Renal cortical epithelial cell (primary cell): Measurements from ENCODE around the gene SCFD1. TPM values are rescaled to one million over a fixed set of nuclear protein-coding genes. Genes with fewer than 3 reads are reported as not detected.
"Not testable (repeated sequence)": the region's sequence is repeated elsewhere in the genome, so short reads cannot be mapped to it uniquely, and the experiment has no call there.

ENCODE experiments used
- DNase-seq: peaks from one replicate; pipeline ENCODE4 v3.0.0-alpha.2; 2011; ENCODE audit warnings: low read depth
- total RNA-seq: library from RNA; depleted of rRNA; stranded (reverse); fragments of >200 nt; gene quantifications from 2 replicates; pipeline ENCODE4 v1.2.3, GENCODE V29; 2014

SCFD1 gene
- total RNA-seq, 1 donor from 2014 or later, result 130 TPM

DNA sequence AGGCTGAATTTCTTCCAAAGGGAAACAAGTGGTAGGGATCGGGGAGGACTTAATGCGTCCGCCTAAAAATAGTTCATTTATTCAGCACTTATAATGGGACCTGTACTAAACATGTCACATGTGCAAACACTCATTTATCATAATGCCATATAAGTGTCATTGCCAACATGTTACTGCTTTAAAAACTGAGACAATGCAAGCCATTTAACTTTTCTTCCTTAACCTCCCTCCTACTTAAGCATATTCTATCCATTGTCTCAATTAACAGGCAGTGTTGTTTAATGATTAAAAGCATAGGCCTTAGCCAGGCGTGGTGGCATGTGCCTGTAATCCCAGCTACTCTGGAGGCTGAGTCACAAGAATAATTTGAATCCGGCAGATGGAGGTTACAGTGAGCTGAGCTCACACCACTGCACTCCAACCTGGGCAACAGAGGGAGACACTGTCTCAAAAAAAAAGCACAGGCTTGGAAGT, 13.5 kb upstream of the SCFD1 start:
- peak; percentile 92 for DNase-seq

DNA sequence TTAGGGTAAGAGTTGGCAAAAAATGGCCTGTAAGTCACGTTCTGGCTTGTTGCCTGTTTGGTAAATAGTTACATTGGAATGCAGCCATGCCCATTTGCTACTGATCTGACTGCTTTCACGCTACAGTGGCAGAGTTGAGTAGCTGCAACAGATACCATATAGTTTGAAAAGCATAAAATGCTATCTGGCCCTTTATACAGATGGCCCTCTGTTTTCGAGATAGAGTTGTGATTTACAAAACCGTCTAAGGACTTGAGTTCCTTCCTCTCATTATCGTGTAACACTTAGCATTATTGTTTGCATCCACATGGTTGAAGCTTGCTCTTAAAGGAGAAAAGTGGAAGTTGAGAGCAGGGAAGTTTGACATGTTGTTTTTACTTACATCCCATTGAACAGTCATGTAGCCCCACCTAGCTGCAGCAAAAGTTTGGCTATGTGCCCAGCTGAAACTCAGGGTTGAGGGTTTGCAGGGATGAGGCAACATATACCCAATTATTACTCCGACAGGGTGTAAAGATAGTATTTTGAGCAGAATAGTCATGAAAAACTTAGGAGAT, 11.3 kb upstream of the SCFD1 start:
- peak; percentile 66 for DNase-seq

DNA sequence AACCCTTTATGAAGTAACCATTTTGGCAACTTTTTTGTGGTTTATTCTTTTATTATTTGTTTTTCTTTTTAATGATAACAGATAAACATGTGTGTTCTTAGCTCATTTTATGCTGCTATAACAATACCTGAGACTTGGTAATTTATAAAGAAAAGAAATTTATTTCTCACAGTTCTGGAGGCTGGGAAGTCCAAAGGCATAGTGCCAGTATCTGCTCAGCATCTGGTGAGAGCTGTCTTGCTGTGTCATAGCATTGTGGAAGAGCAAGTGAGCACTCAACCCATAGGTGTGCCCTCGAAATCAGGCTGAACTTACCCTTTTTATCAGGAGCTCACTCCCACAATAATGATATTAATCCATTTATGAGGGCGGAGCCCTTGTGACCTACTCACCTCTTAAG, 8.0 kb upstream of the SCFD1 start:
- DNase-seq, result no peak

DNA sequence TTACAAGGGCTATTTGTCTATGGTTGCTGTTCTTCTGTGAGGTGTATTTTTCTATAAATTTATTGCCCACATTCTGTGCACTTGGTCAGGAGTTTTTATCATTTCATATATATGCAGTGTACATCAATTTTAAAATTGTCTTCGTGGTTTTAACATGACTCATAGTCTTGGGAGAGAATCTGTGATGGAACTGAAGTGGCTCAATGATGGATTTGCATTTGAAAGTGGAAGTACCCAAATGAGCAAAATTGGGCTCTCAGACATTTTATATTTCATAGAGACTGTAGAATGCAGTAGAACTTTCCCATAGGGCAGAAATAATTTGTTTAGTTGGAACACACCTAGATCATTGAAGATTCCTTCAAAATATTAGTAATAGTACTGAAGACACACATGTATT, 1.9 kb upstream of the SCFD1 start:
- DNase-seq, result peak; percentile 23

DNA sequence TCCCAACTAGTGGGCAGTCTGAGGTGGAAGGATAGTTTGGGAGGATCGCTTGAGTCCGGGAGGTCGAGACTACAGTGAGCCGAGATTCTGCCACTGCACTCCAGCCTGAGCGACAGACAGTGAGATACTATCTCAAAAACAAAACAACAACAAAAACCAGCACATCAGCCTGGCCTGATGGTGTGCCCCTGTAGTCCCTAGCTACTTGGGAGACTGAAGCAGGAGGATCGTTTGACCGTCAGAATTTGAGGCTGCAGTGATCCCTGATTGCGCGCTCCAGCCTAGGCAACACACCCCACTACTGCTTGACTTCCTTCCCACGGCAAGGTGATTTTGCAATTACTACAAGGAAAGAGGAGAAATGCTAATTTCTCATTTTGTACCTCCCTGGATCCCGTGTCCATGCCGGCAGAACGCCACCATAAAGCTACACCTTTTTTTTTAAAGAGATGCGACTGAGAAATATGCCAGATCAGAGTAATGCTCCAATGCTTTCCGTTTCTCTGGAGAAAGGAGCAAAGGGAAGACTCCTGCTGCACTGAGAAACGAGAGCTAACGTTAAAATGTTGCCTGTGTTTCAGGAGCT, 672 bp upstream of the SCFD1 start:
- no peak for DNase-seq

DNA sequence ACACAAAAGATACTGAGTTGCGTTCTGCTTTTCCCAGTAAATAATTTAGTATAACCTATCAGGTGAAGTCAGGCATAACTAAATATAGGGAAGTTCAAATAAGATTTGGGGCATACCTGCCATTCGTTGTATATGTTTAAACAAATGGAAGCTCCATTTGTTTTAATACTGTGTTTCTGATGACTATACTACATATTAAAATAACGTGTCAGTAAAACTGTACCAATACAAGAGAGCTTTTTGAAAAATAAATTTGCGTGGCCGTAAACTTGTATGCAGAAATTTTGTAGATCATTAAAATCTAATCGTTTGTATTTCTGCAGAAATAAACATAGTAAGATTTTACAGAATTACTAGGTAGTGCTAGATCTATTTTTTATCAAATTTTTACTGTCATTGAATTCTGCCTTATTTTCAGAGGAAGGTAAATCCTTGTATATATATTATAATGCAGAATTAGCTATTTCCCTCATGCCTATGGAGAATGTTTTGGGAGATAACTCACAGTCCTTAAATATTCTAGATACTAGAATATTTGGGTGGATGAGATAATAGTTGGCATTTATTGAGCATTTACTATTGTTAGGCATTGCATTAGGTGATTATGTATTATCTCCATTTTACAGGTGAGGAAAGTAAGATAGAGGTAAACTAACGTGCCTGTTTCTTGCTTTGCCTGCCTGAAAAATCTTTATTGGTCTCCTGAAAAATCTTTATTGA, 1.5 kb downstream of the SCFD1 start:
- DNase-seq, result no peak

DNA sequence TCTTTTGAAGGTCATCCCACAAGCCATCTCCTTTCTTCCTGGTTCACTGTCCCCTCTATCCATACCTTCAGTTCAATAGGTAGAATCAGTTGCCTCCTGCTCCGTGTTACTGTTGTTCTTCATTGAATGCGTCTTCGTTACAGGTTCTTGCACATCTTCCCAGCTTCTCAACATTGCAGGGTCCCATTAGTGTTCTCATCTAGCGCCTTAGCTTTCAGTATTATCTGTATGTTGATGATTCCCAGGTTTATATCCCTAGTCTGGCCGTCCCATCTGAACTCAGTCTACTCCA, 2.0 kb downstream of the SCFD1 start:
- DNase-seq, result no peak

DNA sequence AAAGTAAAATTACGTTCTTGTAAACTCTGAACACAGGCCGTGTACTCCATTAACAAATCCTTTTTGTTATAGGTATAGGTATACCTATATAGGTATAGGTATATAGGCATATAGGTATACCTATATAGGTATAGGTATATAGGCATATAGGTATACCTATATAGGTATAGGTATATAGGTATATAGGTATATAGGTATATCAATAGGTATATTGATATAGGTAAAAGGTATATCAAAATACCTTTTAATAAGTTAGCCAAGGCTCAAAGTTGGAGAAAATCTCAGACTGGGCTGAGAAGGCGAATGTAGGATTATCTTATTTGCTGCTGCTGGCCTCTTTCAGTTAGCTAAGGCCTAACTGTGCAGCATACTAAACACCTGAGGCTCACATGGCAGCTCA, 3.4 kb downstream of the SCFD1 start:
- DNase-seq, result no peak

DNA sequence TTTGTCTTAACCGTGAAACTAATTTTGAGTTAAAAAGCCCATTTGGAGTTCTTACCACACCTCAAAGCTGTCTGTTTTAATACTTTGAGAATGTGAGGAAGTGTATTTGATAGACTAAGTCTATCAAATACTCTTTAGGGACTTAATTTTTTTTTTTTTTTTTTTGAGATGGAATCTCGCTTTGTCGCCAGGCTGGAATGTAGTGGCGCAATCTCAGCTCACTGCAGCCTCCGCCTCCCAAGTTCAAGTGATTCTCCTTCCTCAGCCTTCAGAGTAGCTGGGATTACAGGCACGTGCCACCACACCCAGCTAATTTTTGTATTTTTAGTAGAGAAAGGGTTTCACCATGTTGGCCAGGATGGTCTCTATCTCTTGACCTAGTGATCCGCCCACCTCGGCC, 7.3 kb downstream of the SCFD1 start:
- DNase-seq, result peak; percentile 23

DNA sequence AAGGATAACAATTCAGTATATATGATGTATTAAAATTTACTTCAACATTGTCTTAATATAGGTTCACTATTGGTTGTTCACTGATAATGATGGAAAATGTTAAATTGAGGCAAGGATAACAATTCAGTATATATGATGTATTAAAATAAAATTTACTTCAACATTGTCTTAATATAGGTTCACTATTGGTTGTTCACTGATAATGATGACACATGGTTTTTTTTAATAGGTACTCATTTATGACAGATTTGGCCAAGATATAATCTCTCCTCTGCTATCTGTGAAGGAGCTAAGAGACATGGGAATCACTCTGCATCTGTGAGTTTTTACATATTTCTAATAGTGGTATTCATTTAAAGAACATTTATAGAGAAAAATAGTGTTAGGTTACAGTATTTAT, 8.1 kb downstream of the SCFD1 start:
- no peak for DNase-seq

DNA sequence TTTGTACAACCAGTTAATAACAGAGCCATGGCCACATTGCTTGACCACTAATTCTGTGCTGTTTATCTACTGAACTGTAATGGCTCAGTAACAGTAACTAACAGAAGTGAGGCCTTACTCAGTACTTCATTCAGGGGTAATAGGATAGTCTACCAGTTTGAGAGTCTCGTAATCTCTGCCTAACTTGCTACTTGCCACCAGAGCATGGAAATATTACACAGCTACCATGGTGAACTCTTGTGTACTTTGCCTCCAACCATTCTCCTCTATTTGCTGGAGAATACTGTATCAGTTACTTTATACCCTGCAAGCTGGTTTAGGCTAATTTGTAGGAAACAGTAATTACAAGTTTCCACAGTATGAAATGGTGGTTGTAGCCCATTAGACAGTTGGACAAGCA, 10.6 kb downstream of the SCFD1 start:
- no peak for DNase-seq

DNA sequence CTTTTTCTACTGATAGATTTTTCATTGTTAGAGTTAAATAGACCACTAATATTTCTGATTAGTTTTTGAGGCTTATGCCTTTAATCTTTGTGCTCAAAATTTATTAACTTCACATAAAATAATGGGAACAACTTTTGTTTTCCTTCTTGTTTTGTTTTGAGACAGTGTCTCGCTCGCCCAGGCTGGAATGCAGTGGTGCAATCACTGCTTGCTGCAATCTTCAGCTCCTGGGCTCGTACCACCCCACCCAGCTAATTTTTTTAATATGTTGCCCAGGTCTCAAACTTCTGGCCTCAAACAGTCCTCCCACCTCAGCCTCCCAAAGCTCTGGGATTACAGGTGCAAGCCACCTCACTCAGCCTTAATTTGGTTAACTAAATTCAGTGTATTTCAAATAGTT, 16.8 kb downstream of the SCFD1 start:
- no peak for DNase-seq

DNA sequence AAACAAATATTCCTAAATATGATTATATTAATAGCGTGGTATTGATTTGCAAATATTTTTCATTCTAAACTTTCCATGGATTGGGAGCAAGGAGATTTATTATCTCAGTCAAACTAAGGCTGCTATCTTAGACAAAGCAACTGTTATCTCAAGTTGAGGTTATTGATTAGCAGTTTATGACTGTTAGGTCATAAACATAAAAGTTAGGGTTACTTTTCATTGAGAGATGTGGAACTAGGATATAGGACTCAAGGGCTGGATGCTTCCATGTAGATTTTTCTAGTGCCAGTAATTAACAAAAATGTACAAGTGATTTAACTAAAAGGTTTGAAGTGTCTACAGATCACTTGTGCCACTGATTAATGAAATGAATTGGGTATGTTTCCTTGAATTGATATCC, 19.1 kb downstream of the SCFD1 start:
- DNase-seq, result no peak

DNA sequence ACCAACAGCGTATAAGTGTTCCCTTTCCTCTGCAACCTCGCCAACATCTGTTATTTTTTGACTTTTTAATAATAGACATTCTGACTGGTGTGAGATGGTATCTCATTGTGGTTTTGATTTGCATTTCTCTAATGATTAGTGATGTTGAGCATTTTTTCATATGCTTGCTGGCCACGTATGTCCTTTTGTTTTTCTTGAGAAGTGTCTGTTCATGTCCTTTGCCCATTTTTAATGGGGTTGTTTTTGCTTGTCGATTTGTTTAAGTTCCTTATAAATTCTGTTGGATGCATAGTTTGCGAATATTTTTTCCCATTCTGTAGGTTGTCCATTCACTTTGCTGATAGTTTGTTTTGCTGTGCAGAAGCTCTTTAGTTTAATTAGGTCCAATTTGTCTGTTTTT, 22.3 kb downstream of the SCFD1 start:
- DNase-seq, result not testable (repeated sequence)

DNA sequence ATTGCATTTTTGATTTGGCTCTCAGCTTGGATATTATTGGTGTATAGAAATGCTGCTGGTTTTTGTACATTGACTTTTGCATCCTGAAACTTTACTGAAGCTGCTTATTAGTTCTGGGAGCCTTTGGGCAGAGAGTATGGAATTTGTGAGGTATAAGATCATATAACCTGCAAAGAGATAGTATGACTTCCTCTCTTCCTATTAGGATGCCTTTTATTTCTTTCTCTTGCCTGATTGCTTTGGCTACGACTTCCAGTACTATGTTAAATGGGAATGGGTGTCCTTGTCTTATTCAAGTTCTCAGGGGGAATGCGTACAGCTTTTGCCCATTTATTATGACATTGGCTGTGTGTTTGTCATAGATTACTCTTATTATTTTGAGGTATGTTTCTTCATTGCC, 23.5 kb downstream of the SCFD1 start:
- no peak for DNase-seq

DNA sequence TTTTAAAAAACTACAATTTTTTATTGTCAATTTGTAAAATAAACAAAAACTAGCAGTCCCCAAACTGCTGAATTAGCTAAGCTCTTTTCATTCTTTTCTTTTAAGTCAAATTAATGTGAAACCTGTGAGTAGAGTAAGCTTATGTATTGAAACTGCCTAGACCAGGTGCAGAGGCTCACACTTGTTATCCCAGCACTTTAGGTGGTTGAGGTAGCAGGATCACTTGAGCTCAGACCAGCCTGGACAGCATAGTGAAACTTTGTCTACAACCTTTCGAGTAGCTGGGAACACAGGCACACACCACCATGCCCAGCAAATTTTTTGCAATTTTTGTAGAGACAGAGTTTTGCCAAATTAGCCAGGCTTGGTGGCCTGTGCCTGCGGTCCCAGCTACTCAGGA, 26.4 kb downstream of the SCFD1 start:
- no peak for DNase-seq

DNA sequence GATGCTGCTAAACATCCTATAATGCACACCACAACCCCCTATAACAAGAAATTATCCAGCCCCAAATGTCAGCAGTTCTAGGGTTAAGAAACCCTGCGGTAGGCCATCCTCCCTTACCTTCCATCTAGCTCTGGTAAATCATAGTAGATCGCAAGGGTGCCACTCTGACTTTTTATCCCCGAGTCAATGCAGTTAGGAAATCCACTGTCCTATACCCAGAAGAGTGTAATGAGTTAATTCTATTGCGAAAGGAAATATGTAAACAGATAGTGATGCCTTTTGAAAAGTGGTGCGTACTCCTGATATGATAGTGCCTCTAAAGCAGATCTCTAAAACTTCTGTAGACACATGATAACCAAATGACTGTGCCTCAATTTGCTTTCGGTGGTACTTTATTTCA, 29.8 kb downstream of the SCFD1 start:
- no peak for DNase-seq

DNA sequence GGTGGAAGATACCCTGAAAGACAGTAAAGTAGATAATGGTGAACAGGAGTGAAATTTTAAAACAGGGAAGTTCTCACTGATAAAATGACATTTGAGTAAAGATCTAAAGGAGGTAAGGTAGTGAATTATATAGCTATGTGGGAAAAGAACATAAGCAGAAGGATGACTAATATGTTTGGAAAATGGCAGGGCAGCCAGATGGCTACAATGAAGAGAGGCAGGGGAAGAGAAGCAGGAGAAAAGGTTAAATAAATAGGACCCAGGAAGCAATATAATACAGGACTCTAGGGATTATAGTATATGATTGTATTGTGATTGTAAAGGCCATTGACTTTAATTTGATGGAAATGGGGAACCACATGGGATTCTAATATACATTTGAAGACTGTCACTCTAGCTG, 33.0 kb downstream of the SCFD1 start:
- DNase-seq, result no peak

DNA sequence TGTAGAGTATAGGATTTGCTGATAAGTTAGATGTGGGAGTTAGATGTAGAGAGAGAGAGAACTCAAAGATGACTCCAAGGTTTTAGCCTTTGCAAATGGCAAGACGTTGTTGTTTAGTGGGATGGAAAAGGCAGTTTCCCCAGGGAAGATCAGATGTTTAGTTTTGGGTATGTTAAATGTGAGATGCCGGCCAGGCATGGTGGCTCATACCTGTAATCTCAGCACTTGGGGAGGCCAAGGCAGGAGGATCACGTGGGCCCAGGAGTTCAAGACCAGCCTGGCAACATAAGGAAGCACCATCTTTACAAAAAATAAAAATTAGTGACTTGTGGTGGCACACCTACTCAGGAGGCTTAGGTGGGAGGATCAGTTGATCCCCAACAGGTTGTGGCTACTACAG, 33.5 kb downstream of the SCFD1 start:
- DNase-seq, result no peak

DNA sequence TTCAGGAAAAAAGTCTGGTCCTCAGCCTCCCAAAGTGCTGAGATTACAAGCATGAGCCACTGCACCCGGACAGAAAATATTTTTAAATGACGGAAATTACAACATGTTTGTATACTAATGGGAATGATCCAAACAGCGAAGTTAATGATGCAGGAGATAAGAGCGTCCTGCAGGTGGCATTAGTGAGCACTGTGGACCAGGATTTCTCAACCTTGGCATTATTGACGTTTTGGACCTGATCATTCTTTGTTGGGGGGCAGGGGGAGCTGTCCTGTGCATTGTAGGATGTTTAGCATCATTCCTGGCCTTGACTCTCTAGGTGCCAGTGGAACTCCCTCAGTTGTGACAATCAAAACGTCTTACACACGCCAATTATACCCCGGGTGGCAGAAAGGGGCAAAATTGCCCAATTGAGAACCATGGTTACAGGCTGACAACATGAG, 34.1 kb downstream of the SCFD1 start:
- peak; percentile 27 for DNase-seq

DNA sequence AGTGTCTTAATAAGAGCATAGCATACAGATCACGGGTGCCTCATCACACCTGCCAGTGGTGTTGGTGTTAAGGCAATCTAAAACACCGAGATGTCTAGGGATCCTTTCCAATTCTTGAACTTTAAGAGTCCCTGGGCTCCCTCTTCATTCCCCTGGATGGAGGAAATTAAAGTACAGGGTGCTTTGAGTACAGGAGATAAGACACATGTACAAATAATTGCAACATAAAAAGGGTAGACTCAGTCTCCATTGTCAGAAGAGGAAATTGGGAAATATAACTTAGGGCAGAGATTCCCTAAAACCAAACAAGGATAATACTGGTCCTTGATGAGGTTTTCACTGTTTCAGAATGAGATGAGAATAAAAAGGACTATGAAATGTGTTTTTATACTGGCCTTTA, 34.9 kb downstream of the SCFD1 start:
- DNase-seq, result no peak

DNA sequence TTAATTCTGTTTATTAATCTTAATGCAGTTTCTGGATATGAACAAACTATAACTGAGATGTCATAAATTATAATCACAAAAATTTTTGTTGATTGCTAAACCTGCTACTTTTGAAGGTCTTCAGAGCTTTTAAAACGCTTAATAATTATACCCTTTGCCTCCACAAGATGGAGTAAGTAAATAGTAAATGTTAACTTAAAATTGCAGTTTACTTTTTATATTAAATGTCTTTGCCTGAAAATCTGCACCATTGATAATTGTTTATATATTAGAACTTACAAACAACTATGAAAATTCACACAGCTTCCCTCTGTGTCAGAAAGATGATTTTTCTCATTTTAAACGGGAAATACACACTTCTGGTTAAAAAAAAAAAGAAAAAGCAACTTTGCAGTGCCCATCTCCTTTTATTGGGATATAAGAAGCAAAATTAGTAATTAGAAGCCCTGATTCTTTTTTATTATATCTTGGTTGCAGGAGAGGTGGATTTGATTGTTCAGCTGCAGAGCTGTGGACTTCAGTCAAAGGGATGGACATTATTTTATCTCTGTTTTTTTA, 35.6 kb downstream of the SCFD1 start:
- peak; percentile 25 for DNase-seq

DNA sequence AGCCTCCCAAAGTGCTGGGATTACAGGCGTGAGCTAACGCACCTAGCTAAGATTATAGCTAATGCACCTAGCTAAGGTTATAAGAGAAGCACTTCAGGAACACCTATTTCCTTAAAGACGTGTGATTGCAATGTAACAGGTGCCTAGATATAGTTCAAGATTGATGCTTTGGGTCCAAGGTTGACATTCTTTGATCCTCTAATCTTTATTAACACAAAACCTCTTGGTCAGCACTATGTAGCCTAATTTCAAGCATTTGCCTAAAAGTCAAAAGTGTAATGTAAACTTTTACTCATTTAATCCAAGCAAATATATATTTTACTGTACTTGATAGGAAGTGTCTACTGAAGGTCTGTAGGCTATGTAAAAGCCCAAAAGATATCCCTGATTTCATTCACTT, 36.5 kb downstream of the SCFD1 start:
- no peak for DNase-seq
